H1 (cell line): ENCODE data around the gene PRDM4. TPM values are rescaled to one million over a fixed set of nuclear protein-coding genes. Genes with fewer than 3 reads are reported as not detected.
A peak's percentile ranks its signal among the peaks of the same experiment; 100 is the strongest.

Experiments
- ATF2 ChIP-seq: IDR thresholded peaks from 2 replicates; pipeline ENCODE4 v1.6.1; 2012; ENCODE audit warnings: low read length, inconsistent platforms
- ATF3 ChIP-seq: IDR thresholded peaks from 2 replicates; pipeline ENCODE4 v1.6.1; 2011; ENCODE audit warnings: low read depth, mild to moderate bottlenecking, low read length; ENCODE audit not compliant: insufficient read depth
- BCL11A ChIP-seq, 2 experiments: IDR thresholded peaks; one replicate each; pipeline ENCODE4 v1.6.1; 2011; ENCODE audit warnings: low read depth in 2 of 2, low read length in 2 of 2, mild to moderate bottlenecking in 2 of 2
- CREB1 ChIP-seq: IDR thresholded peaks from 2 replicates; pipeline ENCODE4 v1.6.1; 2012; ENCODE audit warnings: inconsistent platforms
- EGR1 ChIP-seq: IDR thresholded peaks from 2 replicates; pipeline ENCODE4 v1.6.1; 2011; ENCODE audit warnings: low read depth, low read length, borderline replicate concordance
- FOSL1 ChIP-seq: IDR thresholded peaks from 2 replicates; pipeline ENCODE4 v1.6.1; 2011; ENCODE audit warnings: mild to moderate bottlenecking, low read depth, low read length, moderate library complexity; ENCODE audit not compliant: insufficient read depth
- GTF2F1 ChIP-seq: IDR thresholded peaks from 2 replicates; pipeline ENCODE4 v1.6.1; 2012; ENCODE audit warnings: low read depth, low read length, improper control_type of control experiment, borderline replicate concordance
- HDAC6 ChIP-seq: IDR thresholded peaks from one replicate; pipeline ENCODE4 v1.7.1; 2012; ENCODE audit warnings: low read depth, mild to moderate bottlenecking, inconsistent platforms, low read length, moderate library complexity
- KDM5A ChIP-seq: fragments of 200-600 bp; IDR thresholded peaks from 2 replicates; pipeline ENCODE4 v1.7.1; 2012; ENCODE audit warnings: mild to moderate bottlenecking, low read length, inconsistent platforms, mixed read lengths
- NANOG ChIP-seq: IDR thresholded peaks from 2 replicates; pipeline ENCODE4 v1.6.1; 2011; ENCODE audit warnings: low read length, low read depth, mild to moderate bottlenecking, inconsistent platforms; ENCODE audit not compliant: insufficient read depth, poor library complexity, severe bottlenecking
- POLR2A ChIP-seq, 2 experiments: IDR thresholded peaks; 1 replicate in 1 of 2; 2 replicates in 1 of 2; pipeline ENCODE4 v1.6.1; 2011; ENCODE audit warnings: low read depth in 2 of 2, low read length in 2 of 2, mild to moderate bottlenecking in 2 of 2; ENCODE audit errors: control extremely low read depth in 1 of 2
- POU5F1 ChIP-seq: IDR thresholded peaks from 2 replicates; pipeline ENCODE4 v1.6.1; 2011; ENCODE audit warnings: low read depth, mild to moderate bottlenecking, low read length, moderate library complexity
- RFX5 ChIP-seq: IDR thresholded peaks from 2 replicates; pipeline ENCODE4 v1.6.1; 2011; ENCODE audit warnings: low read depth, low read length, improper control_type of control experiment, borderline replicate concordance
- SP1 ChIP-seq: IDR thresholded peaks from 2 replicates; pipeline ENCODE4 v1.6.1; 2011; ENCODE audit warnings: low read depth, low read length
- SP2 ChIP-seq: IDR thresholded peaks from 2 replicates; pipeline ENCODE4 v1.6.1; 2012; ENCODE audit warnings: mild to moderate bottlenecking, low read length, inconsistent platforms
- TAF7 ChIP-seq: optimal IDR thresholded peaks from 2 replicates; pipeline ENCODE3; 2011; ENCODE audit warnings: low read depth, mild to moderate bottlenecking, inconsistent platforms, low read length, moderate library complexity, borderline replicate concordance
- TCF12 ChIP-seq: IDR thresholded peaks from 2 replicates; pipeline ENCODE4 v1.6.1; 2011; ENCODE audit warnings: low read depth, mild to moderate bottlenecking, low read length
- TEAD4 ChIP-seq: IDR thresholded peaks from 2 replicates; pipeline ENCODE4 v1.6.1; 2012; ENCODE audit warnings: low read depth, low read length, inconsistent platforms, mixed read lengths
- polyA plus RNA-seq, 7 experiments: library from polyadenylated mRNA; depleted of rRNA in 3 of 7; stranded (reverse) in 5 of 7; unstranded in 2 of 7; fragments of >200 nt in 5 of 7; fragments of 200-250 nt in 2 of 7; gene quantifications; 1 replicate in 5 of 7; 2 replicates in 1 of 7; 4 replicates in 1 of 7; pipeline versions ENCODE4 v1.2.1 to v1.2.3, GENCODE V29; 2011 to 2013; ENCODE audit warnings: missing spikeins in 2 of 7, mixed read lengths in 2 of 7
- total RNA-seq: library from RNA; stranded (reverse); fragmentation: NEBNext Ultra II Directional; extraction: Animal tissue kit (Norgen Biotek cat#: 25700); gene quantifications from 2 replicates; pipeline ENCODE4 v1.2.1, GENCODE V29; 2021

PRDM4 gene
- total and polyA plus RNA-seq, 2 of the 8 experiments (the other 6 are each of a cell fraction or from before 2014, with no cell fraction given): 10.1 to 17.5 TPM

GRCh38 chr12:107685360-107686248 is 75.3 kb downstream of the PRDM4 start, which contains the start of gene PWP1 (continued):
- TF ChIP-seq FOSL1 (no peak), SP1 (0 out of 2 replicates have a peak, but pooled peaks have one; percentile 42), TCF12 (0 out of 2 replicates have a peak, but pooled peaks have one; percentile 8), NANOG (no peak), KDM5A (peak; percentile 79), POU5F1 (no peak), POLR2A (IDR thresholded peaks at IDR 0.05; ENCODE audit: control extremely low read depth in 1 of 2, low read depth in 2 of 2, low read length in 2 of 2) (peak; percentile 72 to 93), CREB1 (peak; percentile 99), TAF7 (peak; percentile 83), EGR1 (no peak), ATF3 (peak; percentile 96), HDAC6 (no peak), GTF2F1 (no peak), ATF2 (no peak), TEAD4 (no peak), RFX5 (no peak), BCL11A (IDR thresholded peaks at IDR 0.05; ENCODE audit: low read depth in 2 of 2, low read length in 2 of 2) (no peak), SP2 (no peak)
